GM23338 (cell line): ENCODE results near the gene TBPL2. TPM values are rescaled to one million over a fixed set of nuclear protein-coding genes. Genes with fewer than 3 reads are reported as not detected.

Experiments
- ATAC-seq: fragments of 200-7000 bp; cut with Tn5 transposase; 3 replicates; pipeline ENCODE4 v1.9.1; 2020
- DNase-seq: peaks from one replicate; pipeline ENCODE4 v3.0.0-alpha.2; 2015; ENCODE audit warnings: low spot score
- H2AFZ ChIP-seq: fragments of 200-600 bp; sonication (generic); 2 replicates; pipeline ENCODE4 v1.8.0; 2016; ENCODE audit warnings: antibody characterized with exemption, mild to moderate bottlenecking, moderate library complexity
- H3F3A ChIP-seq: fragments of 200-600 bp; sonication (generic); replicated peaks from 2 replicates; pipeline ENCODE4 v1.8.0; 2017; ENCODE audit warnings: antibody characterized with exemption, mixed run types, low read depth
- H3K27ac ChIP-seq: fragments of 200-600 bp; sonication (generic); 2 replicates; pipeline ENCODE4 v1.6.1; 2016; ENCODE audit warnings: low read depth
- H3K27me3 ChIP-seq: fragments of 200-600 bp; sonication (generic); 2 replicates; pipeline ENCODE4 v1.8.0; 2016; ENCODE audit warnings: mild to moderate bottlenecking, mixed run types, moderate library complexity; ENCODE audit not compliant: insufficient read depth
- H3K36me3 ChIP-seq: fragments of 200-600 bp; sonication (generic); 2 replicates; pipeline ENCODE4 v1.8.0; 2016; ENCODE audit warnings: mild to moderate bottlenecking; ENCODE audit not compliant: insufficient read depth
- H3K4me1 ChIP-seq: fragments of 200-600 bp; sonication (generic); 2 replicates; pipeline ENCODE4 v1.8.0; 2016; ENCODE audit warnings: mild to moderate bottlenecking, moderate library complexity; ENCODE audit not compliant: insufficient read depth
- H3K4me2 ChIP-seq: fragments of 200-600 bp; sonication (generic); 2 replicates; pipeline ENCODE4 v1.7.1; 2017; ENCODE audit warnings: mixed run types
- H3K4me3 ChIP-seq: fragments of 200-600 bp; sonication (generic); 2 replicates; pipeline ENCODE4 v1.6.1; 2016; ENCODE audit warnings: mixed run types
- H3K79me2 ChIP-seq: fragments of 200-600 bp; sonication (generic); replicated peaks from 2 replicates; pipeline ENCODE4 v1.8.0; 2017; ENCODE audit warnings: mild to moderate bottlenecking; ENCODE audit not compliant: insufficient read depth
- H3K9me2 ChIP-seq: fragments of 200-600 bp; sonication (generic); 2 replicates; pipeline ENCODE4 v1.8.0; 2017; ENCODE audit not compliant: insufficient read depth
- H4K20me1 ChIP-seq: fragments of 200-600 bp; sonication (generic); replicated peaks from 2 replicates; pipeline ENCODE4 v1.8.0; 2017; ENCODE audit warnings: mild to moderate bottlenecking; ENCODE audit not compliant: insufficient read depth
- H3K27ac Mint-ChIP-seq: 2 replicates; pipeline ENCODE4 v1.8.0; 2020; ENCODE audit warnings: inconsistent platforms, mild to moderate bottlenecking, moderate library complexity, mixed read lengths
- H3K27me3 Mint-ChIP-seq: 3 replicates; pipeline ENCODE4 v1.8.0; 2022; ENCODE audit warnings: low read depth, mild to moderate bottlenecking, moderate library complexity, mixed read lengths, inconsistent platforms; ENCODE audit not compliant: insufficient read depth, poor library complexity
- H3K36me3 Mint-ChIP-seq: 3 replicates; pipeline ENCODE4 v1.8.0; 2021; ENCODE audit warnings: low read depth, mild to moderate bottlenecking, inconsistent platforms, moderate library complexity, mixed read lengths
- H3K4me1 Mint-ChIP-seq: 3 replicates; pipeline ENCODE4 v1.8.0; 2020; ENCODE audit warnings: mild to moderate bottlenecking, inconsistent platforms, mixed read lengths
- H3K4me3 Mint-ChIP-seq: 3 replicates; pipeline ENCODE4 v1.8.0; 2021; ENCODE audit warnings: moderate library complexity, mild to moderate bottlenecking, inconsistent platforms, mixed read lengths
- H3K9me3 Mint-ChIP-seq: 3 replicates; pipeline ENCODE4 v1.8.0; 2020; ENCODE audit warnings: moderate library complexity, mild to moderate bottlenecking, inconsistent platforms, mixed read lengths
- CREB1 ChIP-seq: fragments of 250-450 bp; sonication (Bioruptor Pico); IDR thresholded peaks from 2 replicates; pipeline ENCODE4 v1.5.0; 2020; ENCODE audit warnings: low read depth, mild to moderate bottlenecking, moderate library complexity
- EZH2 ChIP-seq: fragments of 200-600 bp; sonication (generic); IDR thresholded peaks from one replicate; pipeline ENCODE4 v1.8.0; 2017; ENCODE audit warnings: antibody characterized with exemption, mild to moderate bottlenecking, low read depth; ENCODE audit not compliant: unreplicated experiment
- EZH2phosphoT487 ChIP-seq: fragments of 200-600 bp; sonication (generic); IDR thresholded peaks from one replicate; pipeline ENCODE4 v1.8.1; 2018; ENCODE audit warnings: antibody characterized with exemption; ENCODE audit not compliant: unreplicated experiment
- JUNB ChIP-seq: IDR thresholded peaks from one replicate; pipeline ENCODE4 v1.6.1; 2016; ENCODE audit warnings: antibody characterized with exemption; ENCODE audit not compliant: unreplicated experiment
- NANOG ChIP-seq: IDR thresholded peaks from 2 replicates; pipeline ENCODE4 v1.6.1; 2016; ENCODE audit warnings: antibody characterized with exemption, borderline replicate concordance
- POLR2AphosphoS5 ChIP-seq: IDR thresholded peaks from 2 replicates; pipeline ENCODE4 v1.6.1; 2016; ENCODE audit warnings: antibody characterized with exemption, low read depth
- REST ChIP-seq: IDR thresholded peaks from one replicate; pipeline ENCODE4 v1.6.1; 2018; ENCODE audit warnings: antibody characterized with exemption; ENCODE audit not compliant: unreplicated experiment
- STAT1 ChIP-seq: IDR thresholded peaks from one replicate; pipeline ENCODE4 v1.6.1; 2016; ENCODE audit warnings: antibody characterized with exemption; ENCODE audit not compliant: unreplicated experiment
- ZNF114 ChIP-seq: fragments of 250-450 bp; sonication (Bioruptor Pico); IDR thresholded peaks from 2 replicates; pipeline ENCODE4 v1.5.0; 2020; ENCODE audit warnings: mild to moderate bottlenecking, moderate library complexity
- ZNF331 ChIP-seq: fragments of 250-450 bp; sonication (Bioruptor Pico); IDR thresholded peaks from 2 replicates; pipeline ENCODE4 v1.5.0; 2020; ENCODE audit warnings: low read depth, mild to moderate bottlenecking, moderate library complexity
- ZNF462 ChIP-seq: fragments of 250-450 bp; sonication (Bioruptor Pico); IDR thresholded peaks from 2 replicates; pipeline ENCODE4 v1.5.0; 2020; ENCODE audit warnings: mild to moderate bottlenecking, moderate library complexity
- polyA plus RNA-seq: library from polyadenylated mRNA; unstranded; fragments of >200 nt; fragmentation: Nextera tagmentation; extraction: Ambion mirVana; gene quantifications from 2 replicates; pipeline ENCODE4 v1.2.1, GENCODE V29; 2016
- total RNA-seq: library from RNA; depleted of rRNA; stranded (reverse); fragments of >200 nt; shearing (Covaris generic); gene quantifications from 2 replicates; pipeline ENCODE4 v1.2.3, GENCODE V29; 2014
- TF ChIP-seq, protein P1 (sequence below): IDR thresholded peaks from 2 replicates; pipeline ENCODE4 v1.6.1; 2016; ENCODE audit warnings: antibody characterized with exemption
- TF ChIP-seq, protein P2 (sequence below), 2 experiments: fragments of 200-600 bp in 1 of 2; sonication (generic) in 1 of 2; conservative IDR thresholded peaks; 2 replicates each; pipeline versions ENCODE4 v1.5.1 to v1.6.1; 2016 to 2017; ENCODE audit warnings: antibody characterized with exemption in 2 of 2, low read depth in 2 of 2, mild to moderate bottlenecking in 2 of 2, moderate library complexity in 1 of 2

The TBPL2 gene
- total and polyA plus RNA-seq, 2 experiments from 2014 or later, result 0.24 TPM; not detected in 1

GRCh38 chr14:55448141-55448614 lies 7.8 kb upstream of the TBPL2 start:
- Mint-ChIP-seq H3K4me1 (peaks cover 7% of the 10 kb centered on the region), H3K4me3 (no peak overlapping the region), H3K9me3 (no peaks in the 10 kb centered on the region), H3K27ac (no peak overlapping the region), H3K36me3 (no peaks in the 10 kb centered on the region), H3K27me3 (no peaks in the 10 kb centered on the region)
- DNase-seq (no peak), ATAC-seq (no peak)
- Histone ChIP-seq H3K4me1 (no peaks in the 10 kb centered on the region), H3F3A (no peaks in the 10 kb centered on the region), H3K4me2 (no peak overlapping the region), H3K27ac (no peak overlapping the region), H3K36me3 (no peaks in the 10 kb centered on the region), H3K27me3 (no peaks in the 10 kb centered on the region), H3K9me2 (no peaks in the 10 kb centered on the region), H4K20me1 (no peaks in the 10 kb centered on the region), H3K4me3 (no peak overlapping the region), H3K79me2 (no peaks in the 10 kb centered on the region), H2AFZ (peak overlapping the region; percentile 28; the same call in 1 of the 2 replicates)
- TF ChIP-seq EZH2 (no peak), REST (no peak), JUNB (no peak), EZH2phosphoT487 (no peak), ZNF462 (CRISPR knock-in tag) (no peak), ZNF114 (CRISPR knock-in tag) (no peak), POLR2AphosphoS5 (no peak), CREB1 (CRISPR knock-in tag) (no peak), ZNF331 (CRISPR knock-in tag) (no peak), NANOG (no peak), STAT1 (no peak)
- TF ChIP-seq, protein P1, sequence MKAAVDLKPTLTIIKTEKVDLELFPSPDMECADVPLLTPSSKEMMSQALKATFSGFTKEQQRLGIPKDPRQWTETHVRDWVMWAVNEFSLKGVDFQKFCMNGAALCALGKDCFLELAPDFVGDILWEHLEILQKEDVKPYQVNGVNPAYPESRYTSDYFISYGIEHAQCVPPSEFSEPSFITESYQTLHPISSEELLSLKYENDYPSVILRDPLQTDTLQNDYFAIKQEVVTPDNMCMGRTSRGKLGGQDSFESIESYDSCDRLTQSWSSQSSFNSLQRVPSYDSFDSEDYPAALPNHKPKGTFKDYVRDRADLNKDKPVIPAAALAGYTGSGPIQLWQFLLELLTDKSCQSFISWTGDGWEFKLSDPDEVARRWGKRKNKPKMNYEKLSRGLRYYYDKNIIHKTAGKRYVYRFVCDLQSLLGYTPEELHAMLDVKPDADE, result no peak
- TF ChIP-seq, protein P2, sequence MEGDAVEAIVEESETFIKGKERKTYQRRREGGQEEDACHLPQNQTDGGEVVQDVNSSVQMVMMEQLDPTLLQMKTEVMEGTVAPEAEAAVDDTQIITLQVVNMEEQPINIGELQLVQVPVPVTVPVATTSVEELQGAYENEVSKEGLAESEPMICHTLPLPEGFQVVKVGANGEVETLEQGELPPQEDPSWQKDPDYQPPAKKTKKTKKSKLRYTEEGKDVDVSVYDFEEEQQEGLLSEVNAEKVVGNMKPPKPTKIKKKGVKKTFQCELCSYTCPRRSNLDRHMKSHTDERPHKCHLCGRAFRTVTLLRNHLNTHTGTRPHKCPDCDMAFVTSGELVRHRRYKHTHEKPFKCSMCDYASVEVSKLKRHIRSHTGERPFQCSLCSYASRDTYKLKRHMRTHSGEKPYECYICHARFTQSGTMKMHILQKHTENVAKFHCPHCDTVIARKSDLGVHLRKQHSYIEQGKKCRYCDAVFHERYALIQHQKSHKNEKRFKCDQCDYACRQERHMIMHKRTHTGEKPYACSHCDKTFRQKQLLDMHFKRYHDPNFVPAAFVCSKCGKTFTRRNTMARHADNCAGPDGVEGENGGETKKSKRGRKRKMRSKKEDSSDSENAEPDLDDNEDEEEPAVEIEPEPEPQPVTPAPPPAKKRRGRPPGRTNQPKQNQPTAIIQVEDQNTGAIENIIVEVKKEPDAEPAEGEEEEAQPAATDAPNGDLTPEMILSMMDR (conservative IDR thresholded peaks at IDR 0.05; ENCODE audit: low read depth in 2 of 2), result no peak
